GF-D8 (cell line): ENCODE data around the gene PCBP2.
"Not testable (repeated sequence)": the region's sequence is repeated elsewhere in the genome, so short reads cannot be mapped to it uniquely, and the experiment has no call there.

Experiments
- DNase-seq: peaks from one replicate; lab custom pipeline; 2025; lab: John Stamatoyannopoulos, UW

PCBP2 gene

GRCh38 chr12:53472056-53472582 lies 20.2 kb downstream of the PCBP2 start:
- no peak for DNase-seq

- no peak for DNase-seq
Measured at GRCh38 chr12:53474077-53474476, 22.2 kb downstream of the PCBP2 start.

GRCh38 chr12:53474819-53475218 lies 22.9 kb downstream of the PCBP2 start:
- DNase-seq, result no peak

- DNase-seq, result no peak
Measured at GRCh38 chr12:53476769-53477209, 24.9 kb downstream of the PCBP2 start.

- DNase-seq, result no peak
Measured at GRCh38 chr12:53478865-53479264, 27.0 kb downstream of the PCBP2 start.

GRCh38 chr12:53479331-53479730 lies 27.4 kb downstream of the PCBP2 start:
- no peak for DNase-seq

- no peak for DNase-seq
Measured at GRCh38 chr12:53480491-53481442, 28.9 kb downstream of the PCBP2 start.

DNA sequence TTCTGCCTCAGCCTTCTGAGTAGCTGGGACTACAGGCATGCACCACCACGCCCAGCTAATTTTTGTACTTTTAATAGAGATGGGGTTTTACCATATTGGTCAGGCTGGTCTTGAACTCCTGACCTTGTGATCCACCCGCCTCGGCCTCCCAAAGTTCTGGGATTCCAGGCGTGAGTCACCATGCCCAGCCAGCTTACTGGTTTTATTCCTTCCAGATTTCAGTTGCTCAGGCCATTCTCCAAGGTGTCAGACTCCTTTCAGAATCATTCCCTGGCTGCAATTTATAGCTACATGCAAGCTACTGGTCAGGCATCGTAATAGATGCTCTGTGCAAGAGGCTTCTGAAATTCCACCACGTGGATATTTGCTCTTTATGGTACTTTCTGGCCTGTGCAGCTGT lies 29.6 kb downstream of the PCBP2 start:
- DNase-seq, result not testable (repeated sequence)

- no peak for DNase-seq
Measured at GRCh38 chr12:53481939-53482586, 30.2 kb downstream of the PCBP2 start.

GRCh38 chr12:53482626-53483168 lies 30.8 kb downstream of the PCBP2 start:
- no peak for DNase-seq

- no peak for DNase-seq
Measured at GRCh38 chr12:53483225-53483978, 31.5 kb downstream of the PCBP2 start.

DNA sequence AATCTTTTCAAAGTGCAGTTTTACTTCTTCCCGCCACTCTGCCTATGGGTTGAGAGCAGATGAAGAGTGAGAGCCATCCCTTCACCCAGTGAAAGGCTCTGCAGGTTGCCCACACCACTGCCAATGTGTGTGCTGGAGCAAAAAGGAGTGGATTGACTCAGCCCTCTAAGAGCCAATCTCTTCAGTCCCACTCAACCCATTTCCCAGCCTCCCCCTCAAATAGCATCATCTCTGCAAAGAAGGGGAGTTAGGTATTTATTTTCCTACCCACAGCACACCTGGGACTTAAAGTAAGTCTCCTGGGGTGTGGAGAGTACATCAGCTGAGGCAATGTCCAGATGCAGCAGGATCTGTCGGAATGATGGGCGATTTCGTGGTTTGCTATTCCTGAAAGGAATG lies 32.1 kb downstream of the PCBP2 start:
- no peak for DNase-seq

GRCh38 chr12:53484686-53485575 lies 33.0 kb downstream of the PCBP2 start:
- no peak for DNase-seq

DNA sequence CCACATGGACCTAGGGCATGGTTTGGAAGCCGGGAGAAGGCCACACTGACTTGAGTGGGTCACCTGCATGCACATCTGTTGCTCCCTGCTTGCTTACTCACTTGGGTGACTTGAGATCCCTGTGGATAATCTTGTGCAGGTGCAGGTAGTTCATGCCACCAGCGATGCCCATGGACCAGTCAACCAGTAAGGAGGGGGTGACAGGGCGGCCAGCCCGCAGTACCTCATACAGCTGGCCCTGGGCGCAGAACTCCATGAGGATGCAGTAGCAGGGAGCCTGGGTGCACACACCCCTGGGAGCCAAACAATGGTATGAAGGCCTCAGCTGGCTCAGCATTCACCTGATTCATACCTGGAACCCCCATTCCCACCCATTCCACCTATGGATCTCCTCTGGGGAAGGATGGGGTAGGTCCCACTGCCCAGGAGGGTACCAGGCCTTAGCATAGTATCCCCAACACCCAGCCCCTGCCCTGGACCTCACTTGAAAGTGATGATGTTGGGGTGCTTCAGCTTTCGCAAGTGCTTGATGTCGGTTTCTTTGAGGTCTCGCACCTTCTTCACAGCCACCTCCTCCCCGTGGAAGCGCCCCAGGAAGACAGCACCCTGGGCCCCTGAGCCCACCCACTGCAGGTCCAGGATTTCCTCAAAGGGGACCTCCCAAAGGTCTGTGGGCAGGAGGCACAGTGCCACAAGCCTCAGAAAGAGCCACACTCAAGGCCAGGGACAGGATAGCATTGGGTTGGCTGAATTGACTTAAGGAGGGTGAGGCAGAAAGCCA lies 34.2 kb downstream of the PCBP2 start:
- no peak for DNase-seq

DNA sequence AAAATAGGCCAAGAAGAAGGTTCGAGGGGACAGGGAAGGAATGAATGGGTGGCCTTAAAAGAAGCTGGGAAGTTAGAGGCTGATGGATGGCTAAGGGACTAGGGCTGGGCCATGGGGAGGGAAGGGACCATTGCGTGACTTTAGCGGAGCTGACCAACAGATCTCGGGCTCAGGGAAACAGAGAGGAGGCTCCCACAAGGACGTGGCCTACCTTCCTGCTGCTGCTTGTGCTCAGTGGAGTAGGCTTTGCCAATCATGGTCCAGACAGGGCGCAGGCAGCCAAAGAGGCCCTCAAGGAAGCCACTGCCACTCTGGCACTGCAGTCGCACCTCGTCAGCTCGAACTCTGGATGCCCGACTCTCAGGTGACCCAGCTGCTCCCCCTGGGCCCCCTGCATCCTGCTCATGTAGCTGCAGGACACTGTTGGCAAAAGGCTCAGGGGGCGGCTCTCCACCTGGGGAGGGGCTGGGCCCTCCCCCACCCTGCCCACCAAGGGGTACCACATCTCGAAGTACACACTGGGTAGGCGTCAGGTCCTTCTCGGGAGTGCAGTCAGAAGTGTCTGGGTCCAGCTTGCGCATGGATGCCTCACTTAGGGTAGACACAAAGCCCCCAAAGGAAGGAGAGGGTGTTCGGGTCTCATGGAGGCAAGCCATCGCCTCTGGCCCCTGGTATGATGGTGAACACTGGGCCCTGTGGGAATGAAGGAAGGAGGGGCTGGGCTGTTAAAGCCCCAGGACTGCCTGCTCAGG lies 35.0 kb downstream of the PCBP2 start:
- DNase-seq, result no peak

- DNase-seq, result no peak
Measured at GRCh38 chr12:53489242-53489864, 37.5 kb downstream of the PCBP2 start.

DNA sequence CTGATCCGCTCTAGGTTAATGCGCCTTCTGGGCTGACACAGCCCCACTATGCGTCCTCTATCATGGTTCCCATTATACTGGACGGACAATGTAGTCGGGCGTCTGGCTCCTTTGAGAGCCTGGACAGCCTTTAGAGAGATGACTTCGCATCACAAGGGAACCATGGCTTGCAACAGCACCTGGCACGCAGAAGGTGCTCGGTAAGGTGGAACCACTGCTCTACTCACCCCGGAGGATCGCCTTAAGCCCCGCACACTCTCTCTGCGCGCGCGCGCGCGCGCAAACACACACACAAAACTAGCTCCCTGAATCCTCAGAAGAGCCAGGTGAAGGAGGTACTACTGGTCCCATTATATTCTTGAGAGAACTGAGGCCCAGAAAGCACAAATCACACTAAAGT lies 40.3 kb downstream of the PCBP2 start:
- DNase-seq, result no peak

- peak; percentile 5 for DNase-seq
Measured at GRCh38 chr12:53492830-53493609, 41.1 kb downstream of the PCBP2 start.
